Measurements from ENCODE around the gene FBXO24.
"Not testable (repeated sequence)": the region's sequence is repeated elsewhere in the genome, so short reads cannot be mapped to it uniquely, and the experiment has no call there.

FBXO24 gene, protein sequence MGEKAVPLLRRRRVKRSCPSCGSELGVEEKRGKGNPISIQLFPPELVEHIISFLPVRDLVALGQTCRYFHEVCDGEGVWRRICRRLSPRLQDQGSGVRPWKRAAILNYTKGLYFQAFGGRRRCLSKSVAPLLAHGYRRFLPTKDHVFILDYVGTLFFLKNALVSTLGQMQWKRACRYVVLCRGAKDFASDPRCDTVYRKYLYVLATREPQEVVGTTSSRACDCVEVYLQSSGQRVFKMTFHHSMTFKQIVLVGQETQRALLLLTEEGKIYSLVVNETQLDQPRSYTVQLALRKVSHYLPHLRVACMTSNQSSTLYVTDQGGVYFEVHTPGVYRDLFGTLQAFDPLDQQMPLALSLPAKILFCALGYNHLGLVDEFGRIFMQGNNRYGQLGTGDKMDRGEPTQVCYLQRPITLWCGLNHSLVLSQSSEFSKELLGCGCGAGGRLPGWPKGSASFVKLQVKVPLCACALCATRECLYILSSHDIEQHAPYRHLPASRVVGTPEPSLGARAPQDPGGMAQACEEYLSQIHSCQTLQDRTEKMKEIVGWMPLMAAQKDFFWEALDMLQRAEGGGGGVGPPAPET
- total RNA-seq = 0.74 to 0.94 reads per million in 2 donors

GRCh38 chr7:100586266-100587025, at the start of gene FBXO24:
FBXO24 (plus strand) TSS chr7:100586328; CDS start chr7:100586626, 298 bp downstream.
- peak; percentile 98 to 100 (median 99) for DNase-seq

DNA sequence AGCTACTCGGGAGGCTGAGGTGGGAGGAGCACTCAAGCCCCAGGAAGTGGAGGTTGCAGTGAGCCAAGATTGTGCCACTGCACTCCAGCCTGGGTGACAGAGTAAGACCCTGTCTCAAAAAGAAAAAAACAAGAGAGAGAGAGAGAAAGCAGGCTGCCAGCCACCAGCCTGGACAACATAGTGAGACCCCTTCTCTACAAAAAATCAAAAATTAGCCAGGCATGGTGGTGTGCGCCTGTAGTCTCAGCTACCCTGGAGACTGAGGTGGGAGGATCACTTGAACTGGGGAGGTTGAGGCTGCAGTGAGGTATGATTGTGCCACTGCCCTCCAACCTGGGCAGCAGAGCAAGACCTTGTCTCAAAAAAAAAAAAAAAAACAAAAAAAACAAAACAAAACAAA, 49.4 kb upstream of the FBXO24 start:
- DNase-seq = not testable (repeated sequence)

DNA sequence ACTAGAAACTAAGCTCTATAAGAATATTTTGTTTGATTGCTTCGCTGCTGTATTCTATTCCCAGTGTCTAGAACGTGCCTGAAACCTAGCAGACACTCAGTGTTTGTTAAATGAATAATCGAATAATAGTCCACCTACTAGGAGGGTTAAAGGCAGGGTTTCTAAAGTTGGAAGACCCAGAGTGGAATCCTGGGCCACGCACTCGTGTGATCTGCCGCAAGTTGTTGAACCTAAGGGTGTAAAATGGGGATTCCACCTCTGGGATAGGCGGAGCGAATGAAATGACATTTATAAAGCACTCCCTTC, 47.8 kb upstream of the FBXO24 start:
- DNase-seq = no peak

DNA sequence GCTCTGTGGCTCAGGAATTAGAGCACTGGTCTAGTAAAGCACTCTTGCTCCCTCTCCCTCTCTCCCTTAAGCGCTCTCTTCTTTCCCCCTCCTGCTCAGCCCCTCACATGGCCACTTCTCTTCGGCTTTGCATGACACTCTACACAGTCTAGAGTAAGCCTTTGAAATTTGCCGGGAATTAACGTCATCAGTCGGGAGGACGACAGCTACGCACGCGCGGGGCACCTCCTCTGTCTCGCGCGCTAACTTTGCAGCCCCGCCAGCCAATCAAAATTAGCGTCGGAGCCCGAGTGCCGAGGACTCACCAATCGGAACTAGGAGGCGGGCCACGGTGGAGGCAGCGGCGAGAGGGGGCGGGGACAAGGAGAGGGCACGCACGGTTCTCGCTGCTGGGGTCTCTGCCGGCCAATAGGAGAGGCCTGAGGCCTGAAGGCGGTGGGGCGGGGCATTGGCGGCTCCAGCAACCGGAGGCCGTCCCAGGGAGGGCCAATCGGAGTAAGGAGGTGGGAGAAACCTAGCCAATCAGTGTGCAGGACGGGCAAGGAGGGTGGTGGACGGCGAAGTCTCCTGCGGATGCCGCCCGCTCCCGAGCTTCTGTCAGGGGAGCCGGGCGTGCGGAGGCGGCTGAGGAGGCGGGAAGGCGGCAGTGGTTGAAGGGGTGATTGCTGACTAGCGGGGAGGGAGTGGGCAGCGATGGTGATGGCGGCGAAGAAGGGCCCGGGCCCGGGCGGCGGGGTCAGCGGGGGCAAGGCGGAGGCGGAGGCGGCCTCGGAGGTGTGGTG, 47.3 kb upstream of the FBXO24 start, which contains the start of gene AGFG2:
Gene AGFG2, plus strand, starts transcription at position 550 of the 782 bp plus-strand sequence. Its CDS starts 144 bp downstream, at position 694.
- DNase-seq = peak; percentile 100

DNA sequence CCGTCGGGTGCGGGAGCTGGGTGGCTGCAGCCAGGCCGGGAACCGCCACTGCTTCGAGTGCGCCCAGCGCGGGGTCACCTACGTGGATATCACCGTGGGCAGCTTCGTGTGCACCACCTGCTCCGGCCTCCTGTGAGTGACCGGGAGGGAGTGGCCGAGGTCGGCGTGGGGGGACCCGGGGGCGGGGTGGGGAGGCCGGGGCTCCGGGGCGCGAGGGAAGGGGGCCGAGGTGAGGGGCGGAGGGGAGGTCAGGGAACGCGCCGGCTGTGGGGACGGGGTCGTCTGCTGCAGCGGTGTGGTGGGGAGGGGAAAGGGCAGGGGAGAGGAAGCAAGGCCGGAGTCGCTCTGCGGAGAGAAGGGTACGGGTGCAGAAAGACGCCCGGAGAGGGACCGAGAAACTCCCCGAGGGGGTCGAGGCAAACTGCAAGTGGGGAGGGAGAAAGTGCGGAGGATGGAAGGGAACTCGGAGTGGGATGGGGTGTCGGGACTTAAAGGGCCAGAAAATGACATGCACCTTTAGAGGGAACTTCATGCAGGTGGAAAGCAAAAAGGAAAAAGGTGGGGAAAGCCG, 46.6 kb upstream of the FBXO24 start:
- DNase-seq = peak in 1 of 5 experiments; percentile 29

DNA sequence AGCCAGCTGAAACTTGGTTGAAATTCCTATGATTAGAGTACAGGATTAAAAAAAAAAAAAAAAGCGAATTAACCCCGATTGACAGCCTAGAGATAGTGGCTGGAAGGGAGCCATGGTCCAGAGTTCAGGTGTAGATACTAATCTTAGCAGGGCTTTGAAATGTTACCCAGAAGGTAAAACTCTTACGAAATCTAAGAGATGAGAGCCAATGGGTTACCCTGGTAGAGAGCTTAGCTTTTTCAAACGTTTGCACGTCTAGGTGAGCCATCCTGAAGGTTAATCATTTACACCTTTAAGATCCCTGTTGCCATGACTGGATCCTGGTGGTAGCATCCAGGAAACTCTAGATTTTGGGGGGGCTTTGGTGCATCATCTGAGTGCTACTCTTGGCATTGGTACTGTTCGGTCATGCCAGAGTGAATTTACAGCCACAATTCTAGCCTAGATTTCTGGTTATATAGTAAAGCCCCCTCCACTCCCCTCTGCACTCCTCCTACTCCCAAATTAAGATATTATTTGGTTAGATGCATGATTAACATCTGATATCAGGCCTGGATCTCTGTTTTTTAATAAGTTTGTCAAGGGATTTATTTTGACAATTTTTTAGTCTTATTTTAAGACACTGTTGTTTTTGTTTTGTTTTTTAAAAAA, 45.9 kb upstream of the FBXO24 start:
- DNase-seq = no peak

GRCh38 chr7:100541309-100541708, 44.8 kb upstream of the FBXO24 start:
- DNase-seq = not testable (repeated sequence)

DNA sequence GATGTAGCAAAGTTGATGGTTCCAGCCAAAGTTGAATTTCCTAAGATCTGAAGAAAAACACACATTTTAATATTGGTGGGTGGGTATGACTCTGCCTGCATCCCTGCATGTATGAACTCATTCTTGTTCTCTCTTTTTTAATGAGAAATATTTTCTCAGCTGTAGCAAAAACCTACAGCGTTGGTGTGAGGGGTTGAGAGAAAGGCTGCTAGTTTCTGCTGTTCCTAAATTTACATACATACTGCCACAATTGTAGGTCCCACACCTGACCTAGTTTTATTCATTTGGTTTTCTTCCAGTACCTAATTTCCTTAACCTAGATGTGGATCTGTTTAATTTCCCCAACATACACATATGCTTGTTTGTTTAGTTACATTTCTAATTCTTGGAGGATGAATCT, 42.5 kb upstream of the FBXO24 start:
- no peak for DNase-seq

DNA sequence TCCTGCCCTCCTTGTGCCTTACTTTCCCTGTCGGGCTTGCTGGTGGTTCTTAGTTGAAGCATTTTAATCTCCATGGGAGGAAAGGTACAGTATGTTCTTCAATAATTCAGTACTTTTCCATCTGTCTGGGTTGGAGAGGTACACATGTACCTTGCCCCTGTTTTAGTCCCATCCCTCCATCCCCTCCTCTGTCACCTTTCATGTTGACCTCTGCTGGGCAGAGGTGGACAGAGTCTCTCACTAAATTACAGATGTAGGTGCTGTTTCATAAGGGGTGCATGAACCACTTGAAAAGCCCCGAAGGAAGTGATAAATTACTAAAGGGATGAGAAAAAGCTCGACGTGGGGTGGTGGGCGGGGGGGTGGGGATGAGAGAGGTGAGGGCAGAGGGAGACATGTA, 41.7 kb upstream of the FBXO24 start:
- peak in 1 of 5 experiments; percentile 7 for DNase-seq

GRCh38 chr7:100544967-100545359, 41.2 kb upstream of the FBXO24 start:
- no peak for DNase-seq

DNA sequence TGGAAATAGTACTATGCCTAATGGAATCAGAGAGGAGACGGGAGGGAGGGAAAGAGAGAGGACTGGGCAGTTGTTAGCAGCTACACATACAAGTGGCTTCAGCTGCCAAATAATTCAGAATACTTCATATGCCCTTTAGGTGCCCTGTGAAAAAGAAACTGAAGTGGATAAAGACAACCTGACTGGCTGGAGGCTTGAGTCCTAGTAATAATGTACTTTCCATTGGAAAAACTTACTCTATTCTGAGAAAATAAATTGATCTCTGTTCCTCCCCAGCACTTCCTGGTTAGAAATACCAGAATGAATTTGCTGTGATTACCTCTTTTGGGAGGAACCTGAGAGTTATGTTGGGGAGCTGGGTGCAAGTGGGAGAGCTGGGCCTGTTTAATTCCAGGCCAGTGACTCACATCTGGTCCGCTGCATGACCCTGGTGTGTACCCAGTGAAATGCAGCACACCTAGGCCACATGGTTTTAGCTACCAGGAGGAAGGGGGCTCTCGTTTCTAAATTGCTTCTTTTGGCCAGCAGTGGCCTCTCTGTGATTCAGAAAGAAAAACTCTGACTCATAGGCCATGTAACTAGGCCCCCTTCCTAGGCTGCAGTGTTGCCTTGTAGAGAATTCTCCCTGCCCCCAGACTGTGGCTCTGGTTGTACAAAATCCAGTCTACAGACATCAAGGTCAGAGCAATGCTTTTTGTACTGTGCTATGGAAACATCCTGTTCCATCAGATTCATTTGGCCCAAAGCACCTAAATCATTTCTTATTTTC, 40.6 kb upstream of the FBXO24 start:
- peak in 2 of 5 experiments; percentile 33 to 78 for DNase-seq

DNA sequence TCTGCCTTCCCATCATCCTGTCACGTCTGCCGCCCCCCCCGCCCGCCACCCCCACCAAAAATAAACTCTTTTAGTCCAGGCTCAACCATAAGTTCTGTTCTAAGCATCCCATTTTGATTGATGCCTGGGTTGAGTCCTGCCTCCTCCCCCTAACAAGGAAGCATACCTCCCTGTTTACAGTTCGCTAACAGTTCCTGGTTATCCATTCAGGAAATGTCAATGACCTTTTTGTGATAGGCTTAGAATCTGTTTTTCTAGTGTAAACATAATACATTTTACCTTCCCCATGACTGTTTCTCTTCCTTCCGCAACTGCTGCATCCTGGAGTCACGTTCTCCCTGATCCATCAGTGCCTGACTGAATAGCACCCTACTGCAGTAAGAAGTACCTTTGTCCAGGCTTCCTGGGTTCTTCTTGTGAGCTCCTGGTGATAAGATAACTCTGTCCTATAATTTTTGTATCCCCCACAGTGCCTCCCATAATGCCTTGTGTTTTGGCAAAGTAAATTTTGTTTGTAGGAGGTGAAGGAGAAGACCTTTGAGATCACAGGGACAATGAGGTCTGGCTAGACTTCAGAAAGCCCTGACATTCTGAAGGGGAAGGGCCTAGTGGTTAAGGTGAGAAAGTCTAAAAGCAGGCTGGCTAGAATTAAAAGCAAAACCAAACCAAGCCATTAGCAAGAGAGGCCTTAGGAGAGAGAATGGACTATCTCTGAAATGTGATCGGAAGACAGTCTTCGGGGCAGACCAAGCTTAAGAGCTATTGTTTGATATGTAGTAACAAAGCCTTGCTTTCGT, 39.8 kb upstream of the FBXO24 start:
- peak in 2 of 5 experiments; percentile 66 to 68 for DNase-seq

GRCh38 chr7:100546926-100547800, 39.0 kb upstream of the FBXO24 start:
- DNase-seq = peak in 1 of 5 experiments; percentile 59

DNA sequence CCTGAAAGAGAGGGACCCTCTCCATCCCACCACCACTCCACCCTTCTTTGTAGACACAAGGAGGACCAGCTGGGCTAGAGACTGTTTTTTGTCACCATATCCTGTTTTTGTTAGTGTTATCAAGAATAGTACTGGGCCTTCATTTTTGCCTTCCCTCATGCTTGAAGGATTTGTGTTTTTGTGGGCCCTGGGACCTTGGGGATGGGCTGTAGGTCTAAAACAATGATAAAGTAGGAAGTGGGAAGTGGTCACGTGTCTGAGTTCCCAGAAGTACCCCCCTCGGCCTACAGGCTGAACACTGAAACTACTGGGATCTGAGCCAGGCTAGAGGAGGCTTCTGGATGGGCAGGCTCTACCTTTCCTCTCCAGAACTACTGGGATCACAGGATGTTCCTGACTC, 38.3 kb upstream of the FBXO24 start:
- DNase-seq = peak in 1 of 5 experiments; percentile 36

DNA sequence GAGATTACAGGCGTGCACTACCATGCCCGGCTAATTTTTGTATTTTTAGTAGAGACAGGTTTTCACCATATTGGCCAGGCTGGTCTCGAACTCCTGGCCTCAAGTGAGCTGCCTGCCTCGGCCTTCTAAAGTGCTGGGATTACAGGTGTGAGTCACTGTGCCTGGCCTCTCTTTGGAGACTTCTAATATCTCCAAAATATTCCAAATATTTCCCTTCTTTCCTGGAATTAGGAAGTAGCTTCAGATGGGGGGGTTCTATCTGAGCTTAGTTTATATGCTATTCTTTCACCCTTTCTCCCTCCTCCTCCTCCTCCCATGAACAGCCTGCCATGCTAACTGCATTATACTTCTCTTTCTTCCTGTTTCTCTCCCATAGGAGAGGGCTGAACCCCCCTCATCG, 37.7 kb upstream of the FBXO24 start:
- DNase-seq = not testable (repeated sequence)

- no peak for DNase-seq
Measured at GRCh38 chr7:100552532-100552931, 33.6 kb upstream of the FBXO24 start.

- DNase-seq = no peak
Measured at GRCh38 chr7:100553032-100553431, 33.1 kb upstream of the FBXO24 start.

DNA sequence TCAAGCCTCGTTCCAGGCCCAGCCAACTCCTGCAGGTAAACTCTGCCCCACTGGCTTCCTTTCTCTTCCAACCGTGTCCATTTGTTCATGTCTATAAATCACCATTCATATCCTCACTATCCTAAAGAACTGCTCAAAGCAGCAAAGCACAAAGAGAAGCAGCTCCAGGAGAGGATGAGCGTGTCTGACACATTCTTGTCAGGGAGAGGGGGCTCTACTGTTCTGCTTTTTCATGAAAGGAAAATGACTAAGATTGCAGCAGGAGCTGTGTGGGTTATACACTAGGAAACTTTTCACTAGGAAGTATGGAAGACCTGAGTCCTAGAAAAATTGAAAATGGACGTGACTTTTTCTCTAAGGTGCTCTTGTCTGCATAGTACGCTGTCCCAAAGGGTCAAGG, 30.4 kb upstream of the FBXO24 start:
- no peak for DNase-seq

GRCh38 chr7:100556541-100556940, 29.6 kb upstream of the FBXO24 start:
- DNase-seq = no peak

Measured in T-helper 2 cell (primary cell).